H9 (cell line): ENCODE measurements around the gene CDKN2C. TPM values are rescaled to one million over a fixed set of nuclear protein-coding genes. Genes with fewer than 3 reads are reported as not detected.
A peak's percentile ranks its signal among the peaks of the same experiment; 100 is the strongest.

Experiments
- DNase-seq: peaks from one replicate; pipeline ENCODE4 v3.0.0-alpha.2; 2017
- H2AFZ ChIP-seq: one replicate; pipeline ENCODE4 v1.6.1; 2013; ENCODE audit warnings: mild to moderate bottlenecking, low read length, control low read depth, moderate library complexity
- H2AK5ac ChIP-seq: 2 replicates; pipeline ENCODE4 v1.6.1; 2013; ENCODE audit warnings: low read length, control low read depth, mixed read lengths; ENCODE audit not compliant: insufficient read length
- H2BK120ac ChIP-seq: one replicate; pipeline ENCODE4 v1.6.1; 2013; ENCODE audit warnings: low read depth, mild to moderate bottlenecking, low read length, control low read depth, inconsistent platforms; ENCODE audit not compliant: poor library complexity, severe bottlenecking
- H2BK12ac ChIP-seq: 2 replicates; pipeline ENCODE4 v1.6.1; 2013; ENCODE audit warnings: low read length, control low read depth, mixed read lengths, low read depth; ENCODE audit not compliant: insufficient read length
- H2BK15ac ChIP-seq: 2 replicates; pipeline ENCODE4 v1.6.1; 2013; ENCODE audit warnings: low read depth, low read length, control low read depth
- H2BK20ac ChIP-seq: one replicate; pipeline ENCODE4 v1.6.1; 2013; ENCODE audit warnings: low read depth, mild to moderate bottlenecking, low read length, control low read depth, inconsistent platforms; ENCODE audit not compliant: poor library complexity, severe bottlenecking
- H2BK5ac ChIP-seq: 2 replicates; pipeline ENCODE4 v1.6.1; 2013; ENCODE audit warnings: low read length, control low read depth, mixed read lengths; ENCODE audit not compliant: insufficient read length
- H3K14ac ChIP-seq: 2 replicates; pipeline ENCODE4 v1.6.1; 2013; ENCODE audit warnings: low read length, control low read depth; ENCODE audit not compliant: insufficient read depth
- H3K18ac ChIP-seq: 2 replicates; pipeline ENCODE4 v1.6.1; 2013; ENCODE audit warnings: low read depth, mild to moderate bottlenecking, mixed read lengths, low read length, control low read depth; ENCODE audit not compliant: insufficient read length
- H3K23ac ChIP-seq: 2 replicates; pipeline ENCODE4 v1.6.1; 2013; ENCODE audit warnings: low read length, control low read depth, mixed read lengths, low read depth; ENCODE audit not compliant: insufficient read length
- H3K23me2 ChIP-seq: 2 replicates; pipeline ENCODE4 v1.6.1; 2013; ENCODE audit warnings: low read depth, mild to moderate bottlenecking, mixed read lengths, low read length, control low read depth; ENCODE audit not compliant: insufficient read length, poor library complexity, severe bottlenecking
- H3K27ac ChIP-seq: 2 replicates; pipeline ENCODE4 v1.5.1; 2013; ENCODE audit warnings: low read length, control low read depth, mixed read lengths, low read depth; ENCODE audit not compliant: insufficient read length
- H3K27me3 ChIP-seq: 2 replicates; pipeline ENCODE4 v1.6.1; 2013; ENCODE audit warnings: low read length, control low read depth, inconsistent platforms; ENCODE audit not compliant: insufficient read depth
- H3K4ac ChIP-seq: 2 replicates; pipeline ENCODE4 v1.6.1; 2013; ENCODE audit warnings: low read depth, mild to moderate bottlenecking, control low read depth, inconsistent platforms, low read length, moderate library complexity
- H3K4me1 ChIP-seq: 2 replicates; pipeline ENCODE4 v1.6.1; 2013; ENCODE audit warnings: low read length, control low read depth, inconsistent platforms; ENCODE audit not compliant: insufficient read depth
- H3K4me2 ChIP-seq: 2 replicates; pipeline ENCODE4 v1.6.1; 2013; ENCODE audit warnings: low read length, control low read depth, mixed read lengths; ENCODE audit not compliant: insufficient read length, insufficient read depth
- H3K56ac ChIP-seq: 2 replicates; pipeline ENCODE4 v1.6.1; 2013; ENCODE audit warnings: low read depth, mild to moderate bottlenecking, mixed read lengths, low read length, control low read depth; ENCODE audit not compliant: insufficient read length
- H3K79me1 ChIP-seq: 2 replicates; pipeline ENCODE4 v1.6.1; 2013; ENCODE audit warnings: low read depth, mild to moderate bottlenecking, moderate library complexity, low read length, control low read depth, inconsistent platforms; ENCODE audit not compliant: insufficient read depth, poor library complexity, severe bottlenecking
- H3K79me2 ChIP-seq: 2 replicates; pipeline ENCODE4 v1.6.1; 2013; ENCODE audit warnings: low read length, control low read depth, inconsistent platforms; ENCODE audit not compliant: insufficient read depth
- H3K9ac ChIP-seq: 2 replicates; pipeline ENCODE4 v1.6.1; 2013; ENCODE audit warnings: low read length, control low read depth, mixed read lengths; ENCODE audit not compliant: insufficient read length; ENCODE audit errors: extremely low read depth
- H3K9me3 ChIP-seq: one replicate; pipeline ENCODE4 v1.6.1; 2013; ENCODE audit warnings: low read depth, low read length, inconsistent platforms; ENCODE audit not compliant: control insufficient read depth
- H3T11ph ChIP-seq: one replicate; pipeline ENCODE4 v1.6.1; 2013; ENCODE audit warnings: mild to moderate bottlenecking, low read length, control low read depth, inconsistent platforms
- H4K20me1 ChIP-seq: one replicate; pipeline ENCODE4 v1.6.1; 2013; ENCODE audit not compliant: control insufficient read depth, insufficient read length, insufficient read depth
- H4K5ac ChIP-seq: 2 replicates; pipeline ENCODE4 v1.6.1; 2013; ENCODE audit warnings: low read depth, mild to moderate bottlenecking, mixed read lengths, low read length, control low read depth; ENCODE audit not compliant: insufficient read length
- H4K8ac ChIP-seq: replicated peaks from 2 replicates; pipeline ENCODE4 v1.6.1; 2013; ENCODE audit warnings: low read length, control low read depth, mixed read lengths, low read depth; ENCODE audit not compliant: insufficient read length
- H4K91ac ChIP-seq: 2 replicates; pipeline ENCODE4 v1.6.1; 2013; ENCODE audit warnings: low read depth, mild to moderate bottlenecking, moderate library complexity, mixed read lengths, low read length, control low read depth; ENCODE audit not compliant: insufficient read length
- H3K27ac Mint-ChIP-seq, 3 experiments: 2 replicates in 2 of 3; 3 replicates in 1 of 3; pipeline ENCODE4 v1.8.0; 2020 to 2021; ENCODE audit warnings: mixed read lengths in 3 of 3, mild to moderate bottlenecking in 1 of 3, moderate library complexity in 1 of 3
- H3K27me3 Mint-ChIP-seq: 2 replicates; pipeline ENCODE4 v1.8.0; 2021; ENCODE audit warnings: low read depth, mild to moderate bottlenecking, moderate library complexity, mixed read lengths
- H3K36me3 Mint-ChIP-seq, 3 experiments: 2 replicates in 2 of 3; 3 replicates in 1 of 3; pipeline ENCODE4 v1.8.0; 2020 to 2021; ENCODE audit warnings: low read depth in 3 of 3, mixed read lengths in 3 of 3; ENCODE audit not compliant: insufficient read depth in 1 of 3
- H3K4me1 Mint-ChIP-seq, 2 experiments: 2 replicates each; pipeline ENCODE4 v1.8.0; 2020; ENCODE audit warnings: mixed read lengths in 2 of 2
- H3K4me3 Mint-ChIP-seq, 2 experiments: 2 replicates in 1 of 2; 3 replicates in 1 of 2; pipeline ENCODE4 v1.8.0; 2020 to 2021; ENCODE audit warnings: mild to moderate bottlenecking in 2 of 2, mixed read lengths in 2 of 2, moderate library complexity in 1 of 2
- H3K9me3 Mint-ChIP-seq, 2 experiments: 2 replicates in 1 of 2; 3 replicates in 1 of 2; pipeline ENCODE4 v1.8.0; 2020; ENCODE audit warnings: mild to moderate bottlenecking in 2 of 2, mixed read lengths in 2 of 2, moderate library complexity in 1 of 2
- WGBS: extraction: QIAGEN DNeasy Blood & Tissue Kit; methylation state at CpG from one replicate; pipeline ENCODE4 v1.1.7; 2013; ENCODE audit warnings: missing lambda C conversion rate, low lambda C conversion rate, mixed read lengths; ENCODE audit not compliant: insufficient read length; ENCODE audit errors: extremely low coverage; 5-methylcytosine and 5-hydroxymethylcytosine counted together
- total RNA-seq: library from RNA; stranded (reverse); gene quantifications from 2 replicates; pipeline ENCODE4 v1.2.1, GENCODE V29; 2021
- TF ChIP-seq, protein P1 (sequence below): fragments of 200-600 bp; sonication (generic); conservative IDR thresholded peaks from 3 replicates; pipeline ENCODE4 v1.8.0; 2021; ENCODE audit warnings: antibody characterized with exemption, mild to moderate bottlenecking

CDKN2C gene
- total RNA-seq, 1 experiment from 2014 or later = not detected

GRCh38 chr1:50985094-50985493, 15.0 kb downstream of the CDKN2C start:
- H2BK5ac ChIP-seq = no peak overlapping the region
- H3K4me1 ChIP-seq = no peaks in the 10 kb centered on the region
- H2BK120ac ChIP-seq = no peak overlapping the region
- no peak overlapping the region for H4K8ac ChIP-seq
- H3K4me2 ChIP-seq = no peak overlapping the region
- H3K4ac ChIP-seq = no peak overlapping the region
- no peaks in the 10 kb centered on the region for H3K79me1 ChIP-seq
- H3K18ac ChIP-seq = no peak overlapping the region
- TF ChIP-seq, protein P1, sequence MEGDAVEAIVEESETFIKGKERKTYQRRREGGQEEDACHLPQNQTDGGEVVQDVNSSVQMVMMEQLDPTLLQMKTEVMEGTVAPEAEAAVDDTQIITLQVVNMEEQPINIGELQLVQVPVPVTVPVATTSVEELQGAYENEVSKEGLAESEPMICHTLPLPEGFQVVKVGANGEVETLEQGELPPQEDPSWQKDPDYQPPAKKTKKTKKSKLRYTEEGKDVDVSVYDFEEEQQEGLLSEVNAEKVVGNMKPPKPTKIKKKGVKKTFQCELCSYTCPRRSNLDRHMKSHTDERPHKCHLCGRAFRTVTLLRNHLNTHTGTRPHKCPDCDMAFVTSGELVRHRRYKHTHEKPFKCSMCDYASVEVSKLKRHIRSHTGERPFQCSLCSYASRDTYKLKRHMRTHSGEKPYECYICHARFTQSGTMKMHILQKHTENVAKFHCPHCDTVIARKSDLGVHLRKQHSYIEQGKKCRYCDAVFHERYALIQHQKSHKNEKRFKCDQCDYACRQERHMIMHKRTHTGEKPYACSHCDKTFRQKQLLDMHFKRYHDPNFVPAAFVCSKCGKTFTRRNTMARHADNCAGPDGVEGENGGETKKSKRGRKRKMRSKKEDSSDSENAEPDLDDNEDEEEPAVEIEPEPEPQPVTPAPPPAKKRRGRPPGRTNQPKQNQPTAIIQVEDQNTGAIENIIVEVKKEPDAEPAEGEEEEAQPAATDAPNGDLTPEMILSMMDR = no peak
- H2BK15ac ChIP-seq = no peak overlapping the region
- H3K27me3 ChIP-seq = no peaks in the 10 kb centered on the region; the same call in 1 of the 2 replicates
- H4K91ac ChIP-seq = no peak overlapping the region
- no peaks in the 10 kb centered on the region for H3K79me2 ChIP-seq
- Mint-ChIP-seq H3K27me3 (peaks cover 68% of the 10 kb centered on the region), H3K36me3 (no peaks in the 10 kb centered on the region), H3K4me1 (no peaks in the 10 kb centered on the region), H3K9me3 (no peaks in the 10 kb centered on the region; a peak in 1 of 5 replicates), H3K27ac (no peak overlapping the region), H3K4me3 (no peak overlapping the region)
- no peak overlapping the region for H2BK12ac ChIP-seq
- no peak overlapping the region for H4K5ac ChIP-seq
- H3K56ac ChIP-seq = no peak overlapping the region
- no peak overlapping the region for H3K9ac ChIP-seq
- DNase-seq = no peak
- H3K23me2 ChIP-seq = no peaks in the 10 kb centered on the region
- H2AK5ac ChIP-seq = no peak overlapping the region
- H3K9me3 ChIP-seq = no peaks in the 10 kb centered on the region
- H2BK20ac ChIP-seq = peak overlapping the region; percentile 45
- no peak overlapping the region for H3K23ac ChIP-seq
- H4K20me1 ChIP-seq = no peaks in the 10 kb centered on the region
- no CpG with 5 or more reads among the region's 1 CpG for WGBS
- H2AFZ ChIP-seq = no peak overlapping the region
- no peak overlapping the region for H3K27ac ChIP-seq
- H3T11ph ChIP-seq = no peak overlapping the region
- H3K14ac ChIP-seq = no peak overlapping the region
